Activated T-cell treated with anti-CD3 and anti-CD28 coated beads, Interleukin-2, amount 50 U/mL, for 4 hours (primary cell): Measurements from ENCODE around the gene MBNL1. TPM values are rescaled to one million over a fixed set of nuclear protein-coding genes. Genes with fewer than 3 reads are reported as not detected.
"Not testable (repeated sequence)": the region's sequence is repeated elsewhere in the genome, so short reads cannot be mapped to it uniquely, and the experiment has no call there.

Source experiments
- ATAC-seq, 2 donors: fragments of 200-7000 bp; cut with Tn5 transposase; one replicate each; pipeline ENCODE4 v1.10.0; 2021
- DNase-seq: peaks from one replicate; pipeline ENCODE4 v3.0.0-alpha.2; 2020
- H3K27me3 Mint-ChIP-seq: one replicate; pipeline ENCODE4 v1.8.0; 2021; ENCODE audit warnings: low read depth, mixed read lengths
- H3K36me3 Mint-ChIP-seq: one replicate; pipeline ENCODE4 v1.8.0; 2022; ENCODE audit warnings: mixed read lengths; ENCODE audit not compliant: insufficient read depth
- H3K4me1 Mint-ChIP-seq: one replicate; pipeline ENCODE4 v1.8.0; 2021; ENCODE audit warnings: low read depth, mixed read lengths
- H3K4me3 Mint-ChIP-seq: one replicate; pipeline ENCODE4 v1.8.0; 2021; ENCODE audit warnings: mild to moderate bottlenecking, moderate library complexity, mixed read lengths
- H3K9me3 Mint-ChIP-seq: one replicate; pipeline ENCODE4 v1.8.0; 2021; ENCODE audit warnings: mixed read lengths
- total RNA-seq, 3 donors: library from RNA; stranded (reverse); gene quantifications; one replicate each; pipeline ENCODE4 v1.2.1, GENCODE V29; 2021

MBNL1 gene
- total RNA-seq, 3 donors from 2014 or later, result 343 to 376 (median 347) TPM

GRCh38 chr3:152319831-152320617, 51.3 kb downstream of the MBNL1 start:
- Mint-ChIP-seq H3K9me3 (no peaks in the 10 kb centered on the region), H3K27me3 (no peaks in the 10 kb centered on the region), H3K36me3 (peaks cover 22% of the 10 kb centered on the region), H3K4me3 (no peak overlapping the region), H3K4me1 (peaks cover 83% of the 10 kb centered on the region)
- DNase-seq (no peak), ATAC-seq (no peak)

DNA sequence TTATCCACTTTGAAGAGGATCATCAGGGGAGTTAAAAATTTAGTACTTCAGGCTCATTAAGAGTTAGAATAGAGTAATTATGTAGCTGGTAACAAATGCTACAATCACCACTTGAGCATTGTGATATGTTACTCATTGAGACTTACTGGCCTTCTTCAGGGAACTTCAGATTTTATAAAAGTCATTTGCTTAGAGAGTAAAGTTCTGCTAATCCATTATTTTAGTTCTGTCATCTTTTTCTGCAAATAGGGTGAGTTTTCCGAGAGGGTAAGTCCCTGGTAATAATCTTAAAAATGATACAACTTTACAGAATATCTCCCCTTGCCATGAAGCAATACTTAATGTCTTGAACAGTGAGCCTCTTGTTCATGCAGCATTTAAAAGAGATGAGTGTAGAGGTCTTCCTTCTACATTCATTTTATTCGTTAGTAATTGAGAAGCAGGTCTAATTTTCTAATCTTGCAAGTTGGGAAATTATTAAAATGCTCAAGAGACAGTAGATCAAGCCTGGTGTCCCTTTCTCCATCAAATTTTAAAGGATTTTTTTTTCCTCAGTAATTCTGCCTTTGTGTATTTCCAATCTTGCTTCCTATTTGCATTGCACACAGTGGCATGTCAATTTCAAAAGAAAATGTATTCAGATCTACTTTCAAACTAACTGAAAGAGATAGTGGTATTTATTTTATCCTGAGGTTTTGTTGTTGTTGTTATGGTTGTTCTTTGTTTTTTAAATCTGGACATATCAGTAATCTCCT, 52.6 kb downstream of the MBNL1 start:
- Mint-ChIP-seq H3K36me3 (peaks cover 22% of the 10 kb centered on the region), H3K4me3 (peak overlapping the region; percentile 17), H3K27me3 (no peaks in the 10 kb centered on the region), H3K9me3 (no peaks in the 10 kb centered on the region), H3K4me1 (peaks cover 80% of the 10 kb centered on the region)
- DNase-seq (no peak), ATAC-seq (no peak)

GRCh38 chr3:152321955-152322377, 53.2 kb downstream of the MBNL1 start:
- DNase-seq (no peak), ATAC-seq (no peak)
- Mint-ChIP-seq H3K27me3 (no peaks in the 10 kb centered on the region), H3K4me1 (peaks cover 79% of the 10 kb centered on the region), H3K4me3 (peak overlapping the region; percentile 17), H3K9me3 (no peaks in the 10 kb centered on the region), H3K36me3 (peaks cover 21% of the 10 kb centered on the region)

DNA sequence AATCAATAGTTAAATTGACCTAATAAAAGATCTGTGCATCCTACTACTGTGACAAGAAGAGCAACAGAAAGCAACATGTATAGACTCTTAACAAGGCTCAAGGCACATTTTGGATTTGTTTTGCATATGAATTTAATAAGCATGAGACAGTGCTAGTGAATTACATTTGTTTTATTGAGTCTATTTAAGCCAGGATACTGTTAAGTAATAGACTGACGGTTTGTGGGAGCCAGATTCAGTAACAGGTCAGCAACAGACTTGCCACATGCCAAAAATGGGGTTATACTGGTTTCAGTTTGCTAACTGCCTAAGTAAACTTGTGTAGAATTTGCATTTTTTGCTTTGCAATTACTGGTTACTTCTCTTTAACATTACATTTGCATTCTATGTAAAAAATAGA, 54.0 kb downstream of the MBNL1 start:
- H3K27me3 Mint-ChIP-seq, result no peaks in the 10 kb centered on the region
- no peaks in the 10 kb centered on the region for H3K9me3 Mint-ChIP-seq
- peaks cover 23% of the 10 kb centered on the region for H3K36me3 Mint-ChIP-seq
- DNase-seq (no peak), ATAC-seq (no peak)
- H3K4me3 Mint-ChIP-seq, result peak overlapping the region; percentile 1
- peaks cover 78% of the 10 kb centered on the region for H3K4me1 Mint-ChIP-seq

DNA sequence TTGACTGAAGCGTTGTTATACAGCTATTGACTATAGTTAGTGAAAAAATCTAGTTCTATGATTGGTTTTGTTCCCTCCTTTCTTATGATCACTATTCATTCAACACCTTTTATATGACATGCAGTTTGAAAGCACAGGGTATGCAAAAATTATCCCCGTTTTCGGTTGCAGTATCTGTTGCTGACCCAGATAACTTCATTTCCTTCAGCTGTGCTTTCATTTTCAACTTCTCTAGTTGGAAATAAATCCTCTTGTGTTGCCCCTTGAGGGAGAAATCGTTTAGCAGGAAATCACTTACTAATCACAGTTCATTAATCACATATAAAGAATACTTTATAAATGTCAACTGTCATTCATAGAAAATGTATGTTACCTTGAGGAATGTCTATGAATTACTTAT, 55.1 kb downstream of the MBNL1 start:
- no peak for DNase-seq
- Mint-ChIP-seq H3K4me3 (peak overlapping the region; percentile 49), H3K4me1 (peaks cover 78% of the 10 kb centered on the region), H3K27me3 (no peaks in the 10 kb centered on the region), H3K9me3 (no peaks in the 10 kb centered on the region), H3K36me3 (peaks cover 28% of the 10 kb centered on the region)
- peak; percentile 84 to 87 for ATAC-seq

GRCh38 chr3:152325136-152325535, 56.4 kb downstream of the MBNL1 start:
- ATAC-seq, result peak; percentile 32
- Mint-ChIP-seq H3K36me3 (peaks cover 25% of the 10 kb centered on the region), H3K9me3 (no peaks in the 10 kb centered on the region), H3K4me1 (peaks cover 75% of the 10 kb centered on the region), H3K27me3 (no peaks in the 10 kb centered on the region), H3K4me3 (peak overlapping the region; percentile 5)
- DNase-seq, result no peak

DNA sequence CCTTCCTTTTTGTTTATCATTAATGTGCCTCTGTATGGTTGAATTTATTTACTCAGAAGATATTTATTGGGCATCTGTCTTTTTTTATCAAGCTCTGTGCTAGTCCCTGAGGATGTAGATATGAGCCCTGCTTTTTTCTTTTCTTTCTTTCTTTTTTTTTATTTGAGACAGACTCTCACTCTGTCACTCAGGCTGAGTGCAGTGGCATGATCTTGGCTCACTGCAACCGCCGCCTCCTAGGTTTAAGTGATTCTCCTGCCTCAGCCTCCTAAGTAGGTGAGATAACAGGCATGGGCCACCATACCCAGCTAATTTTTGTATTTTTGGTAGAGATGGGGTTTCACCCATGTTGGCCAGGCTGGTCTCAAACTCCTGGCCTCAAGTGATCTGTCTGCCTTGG, 58.5 kb downstream of the MBNL1 start:
- ATAC-seq, result no peak
- DNase-seq, result no peak
- no peak overlapping the region for H3K4me3 Mint-ChIP-seq
- no peaks in the 10 kb centered on the region for H3K9me3 Mint-ChIP-seq
- peaks cover 30% of the 10 kb centered on the region for H3K36me3 Mint-ChIP-seq
- H3K27me3 Mint-ChIP-seq, result no peaks in the 10 kb centered on the region
- peaks cover 78% of the 10 kb centered on the region for H3K4me1 Mint-ChIP-seq

DNA sequence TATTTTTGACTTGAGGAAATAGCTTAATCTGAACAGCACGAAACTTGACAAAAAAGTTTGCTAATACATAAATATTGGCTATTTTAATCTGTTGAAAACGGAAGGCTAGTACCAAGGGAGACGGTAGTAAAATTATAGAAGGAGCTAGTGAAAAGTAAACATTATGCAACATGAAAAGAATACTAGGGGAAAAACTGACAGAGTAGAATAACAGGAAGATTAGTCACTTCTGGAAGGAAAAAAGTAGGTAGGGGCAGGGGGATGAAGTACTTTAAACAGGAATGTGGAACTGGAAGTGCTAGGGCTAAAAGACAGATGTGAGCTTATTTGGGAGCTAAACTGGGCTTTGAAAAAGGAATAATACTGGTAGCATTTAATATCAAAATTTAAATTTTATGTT, 60.1 kb downstream of the MBNL1 start:
- Mint-ChIP-seq H3K36me3 (peaks cover 38% of the 10 kb centered on the region), H3K4me1 (peaks cover 84% of the 10 kb centered on the region), H3K27me3 (no peaks in the 10 kb centered on the region), H3K9me3 (no peaks in the 10 kb centered on the region), H3K4me3 (peak overlapping the region; percentile 13)
- ATAC-seq, result no peak
- DNase-seq, result no peak

DNA sequence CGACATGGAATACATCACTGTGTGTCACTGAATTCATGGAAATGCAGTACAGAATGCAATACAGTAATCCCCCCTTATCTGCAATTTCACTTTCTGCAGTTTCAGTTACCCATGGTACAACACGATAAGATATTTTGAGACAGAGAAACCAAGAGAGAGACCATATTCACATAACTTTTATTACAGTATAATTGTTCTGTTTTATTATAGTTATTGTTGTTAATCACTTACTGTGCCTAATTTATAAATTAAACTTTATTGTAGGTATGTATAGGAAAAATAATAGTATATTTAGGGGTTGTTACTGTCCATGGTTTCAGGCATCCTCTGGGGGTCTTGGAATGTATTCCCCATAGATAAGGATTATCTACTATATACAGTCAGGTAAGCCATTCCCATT, 61.8 kb downstream of the MBNL1 start:
- DNase-seq, result no peak
- Mint-ChIP-seq H3K9me3 (no peaks in the 10 kb centered on the region), H3K36me3 (peaks cover 40% of the 10 kb centered on the region), H3K4me1 (peaks cover 86% of the 10 kb centered on the region), H3K27me3 (no peaks in the 10 kb centered on the region), H3K4me3 (no peak overlapping the region)
- peak in 1 of 2 donors; percentile 50 for ATAC-seq

DNA sequence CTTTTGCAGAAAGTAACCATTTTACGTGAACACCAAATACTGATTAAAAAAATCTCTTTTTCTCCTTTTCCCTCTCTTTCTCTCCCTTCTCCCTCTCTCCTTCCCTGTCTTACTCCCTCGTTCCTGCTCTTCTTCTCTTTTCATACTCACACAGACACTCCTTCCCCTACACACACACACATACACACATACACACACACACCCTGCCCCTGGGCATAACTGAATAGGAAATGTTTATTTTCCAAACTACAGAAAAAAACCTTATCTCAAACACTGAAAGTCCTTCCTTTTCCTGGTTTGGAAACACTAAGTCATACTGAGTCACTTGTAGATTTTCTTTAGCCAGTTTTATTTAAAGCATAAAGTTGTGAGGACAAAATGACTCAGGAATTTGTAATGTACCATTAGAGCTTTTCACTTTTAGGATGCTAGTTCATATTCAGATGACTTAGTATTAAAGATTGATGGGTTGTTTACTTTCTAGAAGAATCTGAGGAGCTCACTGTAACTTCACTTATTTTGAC, 62.4 kb downstream of the MBNL1 start:
- Mint-ChIP-seq H3K4me3 (peak overlapping the region; percentile 46), H3K27me3 (no peaks in the 10 kb centered on the region), H3K9me3 (no peaks in the 10 kb centered on the region), H3K4me1 (peaks cover 86% of the 10 kb centered on the region), H3K36me3 (peaks cover 38% of the 10 kb centered on the region)
- ATAC-seq, result peak; percentile 54 to 55
- no peak for DNase-seq

DNA sequence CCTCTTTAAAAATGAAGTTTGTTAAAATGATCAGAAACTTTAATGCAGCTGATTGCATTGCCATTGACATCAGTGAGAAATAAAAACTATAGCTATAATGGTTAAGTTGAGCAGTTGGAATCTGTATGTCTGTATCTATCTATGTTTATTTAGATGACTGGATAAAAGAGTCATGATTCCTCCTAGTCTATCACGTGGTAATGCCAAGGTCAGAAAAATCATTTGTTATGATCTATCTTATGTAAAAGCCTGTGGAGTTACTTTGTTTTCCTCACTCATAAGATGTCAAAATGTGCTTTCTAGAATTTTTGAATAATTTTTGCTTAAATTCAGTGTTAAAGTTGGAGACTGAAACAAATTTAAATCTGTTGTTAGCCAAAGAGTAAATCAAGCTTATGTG, 63.3 kb downstream of the MBNL1 start:
- ATAC-seq, result no peak
- H3K36me3 Mint-ChIP-seq, result peaks cover 38% of the 10 kb centered on the region
- no peaks in the 10 kb centered on the region for H3K27me3 Mint-ChIP-seq
- no peak for DNase-seq
- no peaks in the 10 kb centered on the region for H3K9me3 Mint-ChIP-seq
- peaks cover 84% of the 10 kb centered on the region for H3K4me1 Mint-ChIP-seq
- H3K4me3 Mint-ChIP-seq, result no peak overlapping the region

DNA sequence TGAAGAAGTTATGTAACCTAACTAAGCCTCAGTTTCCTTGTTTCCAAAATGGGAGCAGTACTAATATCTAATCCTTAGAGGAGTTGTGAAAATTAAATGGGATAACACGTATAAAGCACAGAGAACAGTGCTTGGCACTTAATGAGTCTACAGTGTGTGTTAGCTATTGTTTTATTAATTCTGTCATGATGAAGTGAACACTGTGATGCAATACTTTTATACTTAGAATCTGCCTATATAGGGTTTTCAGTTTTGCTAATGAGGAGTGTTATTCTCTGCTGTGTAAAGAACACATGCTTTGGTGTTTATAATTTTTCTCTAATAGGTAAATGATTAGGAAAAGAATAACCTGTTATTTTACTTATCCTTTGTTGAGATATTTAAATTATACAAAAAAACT, 65.2 kb downstream of the MBNL1 start:
- no peaks in the 10 kb centered on the region for H3K9me3 Mint-ChIP-seq
- ATAC-seq (no peak), DNase-seq (no peak)
- H3K36me3 Mint-ChIP-seq, result peaks cover 39% of the 10 kb centered on the region
- peaks cover 81% of the 10 kb centered on the region for H3K4me1 Mint-ChIP-seq
- no peaks in the 10 kb centered on the region for H3K27me3 Mint-ChIP-seq
- no peak overlapping the region for H3K4me3 Mint-ChIP-seq

DNA sequence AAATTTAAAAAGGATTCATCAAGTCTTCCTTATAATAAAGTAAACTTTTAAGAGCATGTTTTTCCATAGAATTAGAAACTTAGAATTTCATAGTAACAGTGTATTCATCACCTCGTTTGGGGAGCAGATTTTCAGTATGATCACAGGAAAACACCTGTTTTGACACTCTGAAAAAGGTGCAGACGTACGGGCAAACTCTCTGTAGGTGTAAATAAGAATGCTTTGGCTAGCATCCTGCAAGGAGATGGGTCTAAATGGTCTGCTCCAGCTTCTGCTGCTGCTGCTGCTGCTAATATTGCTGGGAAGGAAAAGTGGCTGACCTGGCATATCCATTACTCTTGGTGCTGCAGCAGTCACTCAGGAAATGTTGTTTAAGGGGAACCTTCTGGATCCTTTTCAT, 66.0 kb downstream of the MBNL1 start:
- DNase-seq (no peak), ATAC-seq (no peak)
- peaks cover 83% of the 10 kb centered on the region for H3K4me1 Mint-ChIP-seq
- H3K27me3 Mint-ChIP-seq, result no peaks in the 10 kb centered on the region
- H3K9me3 Mint-ChIP-seq, result no peaks in the 10 kb centered on the region
- H3K4me3 Mint-ChIP-seq, result peak overlapping the region; percentile 2
- H3K36me3 Mint-ChIP-seq, result peaks cover 44% of the 10 kb centered on the region

GRCh38 chr3:152335273-152335672, 66.5 kb downstream of the MBNL1 start:
- Mint-ChIP-seq H3K36me3 (peaks cover 46% of the 10 kb centered on the region), H3K4me3 (peak overlapping the region; percentile 3), H3K4me1 (peaks cover 83% of the 10 kb centered on the region), H3K9me3 (no peaks in the 10 kb centered on the region), H3K27me3 (no peaks in the 10 kb centered on the region)
- peak; percentile 44 to 51 for ATAC-seq
- DNase-seq, result no peak

GRCh38 chr3:152337337-152337736, 68.6 kb downstream of the MBNL1 start:
- H3K4me1 Mint-ChIP-seq, result peaks cover 78% of the 10 kb centered on the region
- not testable (repeated sequence) for DNase-seq, H3K4me3 Mint-ChIP-seq, H3K27me3 Mint-ChIP-seq, ATAC-seq, H3K9me3 Mint-ChIP-seq
- peaks cover 45% of the 10 kb centered on the region for H3K36me3 Mint-ChIP-seq
